Measurements from ENCODE around the gene PRAME.

DNA sequence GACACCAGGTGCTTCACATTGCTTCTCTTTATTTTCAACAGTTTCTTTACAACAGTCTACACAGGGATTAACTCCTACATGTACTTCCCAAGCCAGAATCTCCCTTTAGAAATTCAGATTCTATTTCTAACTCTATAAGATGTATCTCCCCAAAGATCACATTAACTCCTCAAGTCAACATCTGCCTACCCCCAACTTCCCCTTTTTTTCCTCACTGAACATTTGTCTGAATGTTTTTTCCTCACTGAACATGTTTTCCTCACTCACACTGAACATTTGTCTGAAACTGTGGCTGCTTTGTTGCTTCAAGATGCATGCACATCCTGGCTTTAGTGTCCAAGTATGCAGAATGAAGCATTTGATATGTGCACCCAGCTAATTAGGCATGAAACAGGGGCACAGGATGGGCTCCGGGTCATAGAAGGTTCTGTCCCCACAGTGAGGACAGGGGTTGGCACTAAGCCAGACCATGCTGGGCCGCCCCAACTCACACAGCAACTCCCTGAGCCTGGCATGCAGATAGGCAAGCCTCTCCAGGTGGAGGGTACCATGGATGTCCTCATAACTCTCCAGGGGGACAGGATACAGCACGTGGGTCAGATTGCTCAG, 11.3 kb downstream of the PRAME start:
- TF ChIP-seq, protein P1, sequence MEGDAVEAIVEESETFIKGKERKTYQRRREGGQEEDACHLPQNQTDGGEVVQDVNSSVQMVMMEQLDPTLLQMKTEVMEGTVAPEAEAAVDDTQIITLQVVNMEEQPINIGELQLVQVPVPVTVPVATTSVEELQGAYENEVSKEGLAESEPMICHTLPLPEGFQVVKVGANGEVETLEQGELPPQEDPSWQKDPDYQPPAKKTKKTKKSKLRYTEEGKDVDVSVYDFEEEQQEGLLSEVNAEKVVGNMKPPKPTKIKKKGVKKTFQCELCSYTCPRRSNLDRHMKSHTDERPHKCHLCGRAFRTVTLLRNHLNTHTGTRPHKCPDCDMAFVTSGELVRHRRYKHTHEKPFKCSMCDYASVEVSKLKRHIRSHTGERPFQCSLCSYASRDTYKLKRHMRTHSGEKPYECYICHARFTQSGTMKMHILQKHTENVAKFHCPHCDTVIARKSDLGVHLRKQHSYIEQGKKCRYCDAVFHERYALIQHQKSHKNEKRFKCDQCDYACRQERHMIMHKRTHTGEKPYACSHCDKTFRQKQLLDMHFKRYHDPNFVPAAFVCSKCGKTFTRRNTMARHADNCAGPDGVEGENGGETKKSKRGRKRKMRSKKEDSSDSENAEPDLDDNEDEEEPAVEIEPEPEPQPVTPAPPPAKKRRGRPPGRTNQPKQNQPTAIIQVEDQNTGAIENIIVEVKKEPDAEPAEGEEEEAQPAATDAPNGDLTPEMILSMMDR (IDR thresholded peaks at IDR 0.05; ENCODE audit: low read depth, low read length) = no peak
- no peak for TF ChIP-seq EZH2phosphoT487 (IDR thresholded peaks at IDR 0.05; ENCODE audit: low read depth)
